Measurements from ENCODE around the gene ZNF358. TPM values are rescaled to one million over a fixed set of nuclear protein-coding genes. Genes with fewer than 3 reads are reported as not detected.
"Not testable (repeated sequence)": the region's sequence is repeated elsewhere in the genome, so short reads cannot be mapped to it uniquely, and the experiment has no call there.

The ZNF358 gene
- total RNA-seq, 1 donor: 13.8 TPM

GRCh38 chr19:7535047-7535997 lies 19.4 kb downstream of the ZNF358 start, which contains the start of gene PNPLA6:
TSS of gene PNPLA6 (plus strand) at chr19:7535717. CDS start at chr19:7535789, 72 bp downstream.
- no peak for TF ChIP-seq CTCF (IDR thresholded peaks at IDR 0.05; ENCODE audit: insufficient read depth, low read depth, low read length)
- peak within 1 kb of the TSS; percentile 97 for H3K4me3 ChIP-seq (ENCODE audit: low read depth, low read length)
- peak; percentile 93 for DNase-seq (ENCODE audit: low read depth)

DNA sequence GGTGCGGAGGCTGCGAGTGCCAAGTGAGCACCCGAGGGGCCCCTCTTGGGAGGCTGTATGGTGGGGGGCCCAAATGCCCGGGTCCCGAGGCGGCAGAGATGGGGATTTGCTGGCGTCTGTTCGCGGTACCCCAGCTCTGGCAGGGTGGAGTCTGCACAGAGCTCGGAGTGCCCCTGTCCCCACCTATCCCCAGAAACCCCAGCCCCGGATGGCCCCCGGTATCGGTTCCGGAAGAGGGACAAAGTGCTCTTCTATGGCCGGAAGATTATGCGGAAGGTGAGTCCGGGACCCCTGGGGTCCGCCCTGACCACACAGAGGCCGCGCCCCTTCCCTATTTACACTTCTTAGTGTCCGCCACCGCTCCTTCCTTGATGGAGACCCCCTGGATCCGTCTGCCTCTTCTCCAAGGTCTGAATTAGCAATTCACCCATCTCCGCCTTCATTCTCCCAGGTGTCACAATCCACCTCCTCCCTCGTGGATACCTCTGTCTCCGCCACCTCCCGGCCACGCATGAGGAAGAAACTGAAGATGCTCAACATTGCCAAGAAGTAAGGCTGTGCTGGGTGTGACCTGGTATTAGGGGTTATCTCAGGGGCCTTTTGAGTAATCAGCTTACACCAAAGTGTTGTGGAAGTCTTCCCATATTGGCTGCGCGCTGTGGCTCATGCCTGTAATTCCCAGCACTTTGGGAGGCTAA lies 20.2 kb downstream of the ZNF358 start:
- peak overlapping the region; percentile 97 for H3K4me3 ChIP-seq (ENCODE audit: low read depth, low read length)
- TF ChIP-seq CTCF (IDR thresholded peaks at IDR 0.05; ENCODE audit: insufficient read depth, low read depth, low read length): no peak
- DNase-seq (ENCODE audit: low read depth): no peak

DNA sequence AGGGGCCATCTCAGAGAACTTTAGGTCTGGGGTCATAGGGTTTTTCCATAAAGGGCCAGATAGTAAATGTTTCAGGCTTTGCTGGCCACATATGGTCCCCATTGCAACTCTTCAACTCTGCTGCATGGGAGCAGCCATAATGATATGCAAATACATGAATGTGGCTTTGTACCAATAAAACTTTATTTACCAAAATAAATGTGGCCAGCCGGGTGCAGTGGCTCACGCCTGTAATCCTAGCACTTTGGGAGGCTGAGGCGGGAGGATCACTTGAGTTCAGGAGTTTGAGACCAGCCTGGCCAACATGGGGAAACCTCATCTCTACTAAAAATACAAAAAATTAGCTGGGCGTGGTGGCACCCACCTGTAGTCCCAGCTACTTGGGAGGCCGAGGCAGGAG lies 23.1 kb downstream of the ZNF358 start:
- H3K4me3 ChIP-seq (ENCODE audit: low read depth, low read length); DNase-seq (ENCODE audit: low read depth): not testable (repeated sequence)

GRCh38 chr19:7539827-7540425 lies 24.0 kb downstream of the ZNF358 start:
- no peak for TF ChIP-seq CTCF (IDR thresholded peaks at IDR 0.05; ENCODE audit: insufficient read depth, low read depth, low read length)
- DNase-seq (ENCODE audit: low read depth): no peak
- H3K4me3 ChIP-seq (ENCODE audit: low read depth, low read length): no peak overlapping the region

DNA sequence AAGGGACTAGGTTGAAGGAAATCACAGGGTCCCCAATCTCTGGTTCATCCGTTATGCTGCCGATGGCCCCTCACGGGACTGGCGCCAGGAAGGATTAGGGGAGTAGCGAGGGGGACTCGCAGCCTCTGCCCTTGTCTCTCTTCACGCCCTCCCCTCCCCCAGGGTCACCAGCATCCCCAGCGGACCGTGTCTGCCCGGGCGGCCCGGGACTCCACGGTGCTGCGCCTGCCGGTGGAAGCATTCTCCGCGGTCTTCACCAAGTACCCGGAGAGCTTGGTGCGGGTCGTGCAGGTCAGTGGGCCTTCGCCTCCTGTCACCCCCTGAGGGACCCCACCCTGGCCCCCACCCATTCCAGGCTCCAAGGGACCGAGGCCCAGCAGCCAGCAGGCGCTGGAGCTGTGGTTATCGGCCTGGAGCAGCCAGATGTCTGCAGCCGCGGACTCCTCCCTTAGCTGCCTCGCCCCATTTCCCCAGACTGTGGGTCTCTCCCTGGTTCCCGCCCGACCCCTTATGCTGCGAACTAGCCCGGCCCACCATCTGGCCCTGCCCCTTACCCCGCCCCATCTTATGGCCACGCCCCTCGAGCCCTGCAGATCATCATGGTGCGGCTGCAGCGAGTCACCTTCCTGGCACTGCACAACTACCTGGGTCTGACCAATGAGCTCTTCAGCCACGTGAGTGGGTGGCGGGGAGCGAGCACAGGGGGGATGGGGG lies 25.0 kb downstream of the ZNF358 start:
- no peak overlapping the region for H3K4me3 ChIP-seq (ENCODE audit: low read depth, low read length)
- no peak for DNase-seq (ENCODE audit: low read depth)
- TF ChIP-seq CTCF (IDR thresholded peaks at IDR 0.05; ENCODE audit: insufficient read depth, low read depth, low read length): no peak

DNA sequence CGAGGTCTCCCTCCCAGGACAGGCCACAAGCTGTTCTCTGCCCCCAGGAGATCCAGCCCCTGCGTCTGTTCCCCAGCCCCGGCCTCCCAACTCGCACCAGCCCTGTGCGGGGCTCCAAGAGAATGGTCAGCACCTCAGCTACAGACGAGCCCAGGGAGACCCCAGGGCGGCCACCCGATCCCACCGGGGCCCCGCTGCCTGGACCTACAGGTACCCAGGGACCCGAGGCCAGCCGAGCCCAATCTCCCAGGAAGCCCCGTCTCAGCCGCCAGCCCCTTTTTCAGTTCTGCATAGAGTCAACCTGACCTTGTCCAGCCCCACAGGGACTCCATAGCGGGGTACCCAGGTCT lies 25.5 kb downstream of the ZNF358 start:
- DNase-seq (ENCODE audit: low read depth): no peak
- TF ChIP-seq CTCF (IDR thresholded peaks at IDR 0.05; ENCODE audit: insufficient read depth, low read depth, low read length): no peak
- H3K4me3 ChIP-seq (ENCODE audit: low read depth, low read length): no peak overlapping the region

Measured in fibroblast of villous mesenchyme (primary cell).